Effector memory CD4-positive, alpha-beta T cell (primary cell): ENCODE measurements around the gene HES7.

ENCODE experiments used
- DNase-seq, 3 donors: peaks; one replicate each; pipeline ENCODE4 v3.0.0-alpha.2; 2020
- H3K27ac ChIP-seq: 2 replicates; pipeline ENCODE4 v1.7.0; 2013; ENCODE audit warnings: mild to moderate bottlenecking, low read length, moderate library complexity; ENCODE audit not compliant: insufficient read depth, poor library complexity, severe bottlenecking
- H3K27me3 ChIP-seq: replicated peaks from 2 replicates; pipeline ENCODE4 v1.7.0; 2013; ENCODE audit warnings: mild to moderate bottlenecking, low read length; ENCODE audit not compliant: insufficient read depth, control insufficient read depth, poor library complexity, severe bottlenecking
- H3K36me3 ChIP-seq: 2 replicates; pipeline ENCODE4 v1.7.0; 2013; ENCODE audit warnings: mild to moderate bottlenecking, low read length, moderate library complexity; ENCODE audit not compliant: control insufficient read depth, insufficient read depth
- H3K4me1 ChIP-seq: 2 replicates; pipeline ENCODE4 v1.7.0; 2013; ENCODE audit warnings: low read length, mild to moderate bottlenecking; ENCODE audit not compliant: control insufficient read depth, insufficient read depth, poor library complexity, severe bottlenecking
- H3K4me3 ChIP-seq: 2 replicates; pipeline ENCODE4 v1.7.0; 2013; ENCODE audit warnings: low read length, low read depth, mild to moderate bottlenecking; ENCODE audit not compliant: insufficient read depth, poor library complexity, severe bottlenecking
- H3K9me3 ChIP-seq: 2 replicates; pipeline ENCODE4 v1.7.0; 2013; ENCODE audit warnings: mild to moderate bottlenecking, low read length, moderate library complexity; ENCODE audit not compliant: control insufficient read depth

The HES7 gene

DNA sequence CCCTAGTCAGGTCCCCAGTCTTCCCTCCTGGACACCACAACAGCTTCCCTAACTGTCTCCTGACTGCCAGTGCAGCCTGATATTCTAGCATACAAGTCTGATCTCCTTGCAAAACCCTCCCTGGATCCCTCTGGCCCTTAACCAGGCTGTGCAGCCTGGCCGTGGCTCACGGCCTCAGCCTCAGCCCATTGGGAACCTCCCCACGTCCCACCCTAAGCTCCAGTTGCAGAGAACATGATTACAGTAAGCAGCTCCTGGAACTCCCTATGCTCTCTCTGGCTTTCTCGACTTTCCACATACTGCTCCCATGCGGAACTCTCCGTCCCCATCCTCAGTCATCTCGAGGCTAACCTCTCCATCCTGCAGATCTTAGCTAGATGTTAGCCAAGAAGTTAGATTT, 49.4 kb downstream of the HES7 start:
- peaks cover 21% of the 10 kb centered on the region for H3K27me3 ChIP-seq
- DNase-seq = no peak
- no peak overlapping the region for H3K4me3 ChIP-seq

DNA sequence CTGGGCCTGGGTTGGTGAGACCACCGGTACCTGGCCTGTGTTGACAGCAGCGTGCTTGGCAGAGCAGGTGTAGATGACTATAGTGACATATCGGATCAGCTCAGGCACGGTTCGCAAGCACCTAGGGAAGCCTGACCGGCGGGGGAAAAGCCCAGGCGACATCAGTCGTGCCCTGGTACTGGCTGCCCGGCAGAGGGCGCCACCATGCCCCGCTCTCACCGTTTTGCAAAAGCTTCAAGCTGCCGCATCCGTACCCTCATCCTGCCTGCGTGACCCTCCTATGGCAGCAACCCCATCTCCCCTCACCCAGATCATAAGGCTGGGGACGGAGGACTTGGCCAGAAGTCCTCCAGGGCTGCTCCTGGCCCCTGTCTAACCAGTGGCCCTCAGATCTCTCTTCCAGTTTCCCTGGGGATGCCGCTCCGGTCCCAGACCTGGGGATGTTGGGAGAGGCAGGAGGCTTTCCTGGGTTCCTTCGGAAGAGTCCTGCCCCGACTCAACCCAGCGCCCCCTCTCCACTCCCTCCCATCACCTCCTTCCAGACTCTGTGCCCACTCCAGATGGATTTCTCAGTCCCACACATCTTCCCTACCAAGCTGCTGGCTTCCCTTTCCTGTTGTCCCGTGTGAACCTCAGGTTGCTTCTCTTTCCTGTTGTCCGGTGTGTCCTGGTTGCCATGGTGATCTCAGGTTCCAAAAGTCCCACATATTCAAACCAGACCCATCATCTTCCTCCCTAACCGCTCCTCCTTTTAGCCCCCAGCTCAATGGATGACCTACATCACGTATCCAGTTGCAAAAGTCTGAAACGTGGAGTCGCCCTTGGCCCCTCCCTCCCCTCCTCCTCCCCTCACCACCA, 50.0 kb downstream of the HES7 start:
- peaks cover 23% of the 10 kb centered on the region for H3K4me1 ChIP-seq
- no peaks in the 10 kb centered on the region for H3K9me3 ChIP-seq
- peaks cover 21% of the 10 kb centered on the region for H3K27me3 ChIP-seq
- H3K4me3 ChIP-seq = peak overlapping the region; percentile 52
- no peaks in the 10 kb centered on the region for H3K36me3 ChIP-seq
- no peak overlapping the region for H3K27ac ChIP-seq
- DNase-seq = peak; percentile 67 to 78 (median 70)

More for the DNA sequence above, 49.4 kb downstream of the HES7 start:
- Histone ChIP-seq H3K27ac (no peak overlapping the region), H3K9me3 (no peaks in the 10 kb centered on the region), H3K4me1 (peaks cover 25% of the 10 kb centered on the region), H3K36me3 (no peaks in the 10 kb centered on the region)

DNA sequence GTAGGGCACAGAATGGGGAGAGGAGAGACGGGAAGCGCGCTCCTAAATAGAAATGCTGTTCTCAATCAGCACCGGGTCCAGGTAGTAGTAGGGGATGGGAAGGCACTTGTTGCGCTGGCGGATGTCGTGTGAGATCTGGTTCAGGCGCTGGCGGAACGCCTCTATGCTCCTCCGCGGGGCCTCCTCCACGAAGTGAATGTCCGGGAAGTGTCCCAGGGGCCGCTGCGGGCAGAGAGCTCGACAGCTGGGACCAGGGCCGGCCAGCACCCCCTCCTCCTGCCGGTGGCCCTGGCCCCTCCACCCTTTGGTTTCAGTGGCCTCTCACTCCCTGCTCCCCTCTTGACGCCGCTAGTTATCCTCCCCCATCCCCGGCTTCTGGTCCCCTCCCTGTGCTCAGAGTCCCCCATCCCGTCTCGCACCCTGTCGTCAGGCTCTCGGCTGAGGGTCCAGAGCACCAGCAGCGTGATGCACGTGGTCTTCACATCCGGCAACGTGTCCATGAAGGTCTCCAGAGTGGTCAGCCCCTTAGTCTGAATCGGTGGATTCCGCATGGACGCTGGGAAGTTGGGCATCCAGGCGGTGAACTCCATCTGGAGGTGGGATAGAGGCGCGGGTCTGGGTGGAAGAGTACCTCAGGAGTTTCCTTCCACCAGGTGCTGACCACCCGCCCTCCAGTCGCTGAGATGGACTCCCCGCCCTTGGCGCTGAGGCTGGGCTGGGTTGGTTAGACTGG, 51.0 kb downstream of the HES7 start:
- H3K4me1 ChIP-seq = peaks cover 23% of the 10 kb centered on the region
- no peak for DNase-seq
- H3K9me3 ChIP-seq = no peaks in the 10 kb centered on the region
- H3K4me3 ChIP-seq = peak overlapping the region; percentile 52
- H3K36me3 ChIP-seq = no peaks in the 10 kb centered on the region
- peaks cover 21% of the 10 kb centered on the region for H3K27me3 ChIP-seq
- H3K27ac ChIP-seq = no peak overlapping the region

DNA sequence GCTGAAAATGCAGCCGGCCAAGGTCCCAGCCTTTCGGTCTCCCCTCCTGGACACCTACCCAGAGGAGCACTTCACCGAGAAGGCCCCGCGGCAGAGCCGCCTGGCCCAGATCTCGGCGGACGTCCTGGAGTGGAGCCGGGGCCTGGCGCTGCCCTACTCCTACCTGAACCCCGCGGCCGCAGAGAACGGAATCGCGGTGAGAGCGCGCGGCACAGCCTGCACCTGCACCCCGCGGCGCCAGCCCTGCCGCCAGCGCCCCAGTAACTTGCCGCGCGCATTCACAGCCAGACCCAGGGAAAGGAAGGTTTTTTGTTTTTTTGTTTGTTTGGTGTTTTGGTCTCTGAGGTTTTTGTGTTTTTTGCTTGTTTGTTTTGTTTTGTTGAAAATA, 51.6 kb downstream of the HES7 start:
- Histone ChIP-seq H3K9me3 (no peaks in the 10 kb centered on the region), H3K27ac (no peak overlapping the region), H3K27me3 (peaks cover 21% of the 10 kb centered on the region), H3K4me1 (peaks cover 23% of the 10 kb centered on the region), H3K36me3 (no peaks in the 10 kb centered on the region), H3K4me3 (peak overlapping the region; percentile 52)
- no peak for DNase-seq

DNA sequence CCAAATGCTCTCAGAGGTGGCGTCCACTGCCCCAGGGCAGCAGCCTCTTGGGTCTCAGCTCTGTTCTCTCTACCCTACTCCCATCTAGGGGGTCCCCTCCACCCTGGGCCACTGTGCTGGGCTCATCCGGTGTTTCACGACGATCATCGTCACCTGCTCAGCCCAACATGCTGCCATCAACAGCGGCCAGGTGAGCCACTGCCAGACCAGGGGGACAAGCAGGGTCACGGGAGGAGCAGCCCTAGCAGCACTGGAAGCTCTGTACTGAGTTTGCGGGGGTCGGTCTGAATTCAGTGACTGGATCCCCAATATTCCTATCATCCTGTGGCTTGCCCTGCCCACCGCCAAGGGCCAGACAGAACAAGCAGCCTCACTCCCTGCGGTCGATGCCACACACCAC, 52.4 kb downstream of the HES7 start:
- Histone ChIP-seq H3K4me1 (peaks cover 23% of the 10 kb centered on the region), H3K36me3 (no peaks in the 10 kb centered on the region), H3K4me3 (no peak overlapping the region), H3K27ac (no peak overlapping the region), H3K9me3 (no peaks in the 10 kb centered on the region), H3K27me3 (peaks cover 21% of the 10 kb centered on the region)
- DNase-seq = no peak
